ENCODE data around the gene OR2L8. TPM values are rescaled to one million over a fixed set of nuclear protein-coding genes. Genes with fewer than 3 reads are reported as not detected.

The OR2L8 gene
- not detected for total RNA-seq
- long read RNA-seq: 0 reads

- Histone ChIP-seq H3K4me1 (no peaks in the 10 kb centered on the region), H3K4me3 (no peak within 1 kb of the TSS), H3K27ac (no peak within 1 kb of the TSS), H3K36me3 (no peaks in the 10 kb centered on the region), H3K27me3 (no peaks in the 10 kb centered on the region), H3K9me3 (no peaks in the 10 kb centered on the region)
- no peak for DNase-seq
- intact Hi-C loops (cut with DNase I): no loop called here
- TF ChIP-seq CTCF (IDR thresholded peaks at IDR 0.05) (no peak), POLR2A (IDR thresholded peaks at IDR 0.05) (no peak)
- ATAC-seq: no peak
- WGBS (ENCODE audit: insufficient coverage, low coverage, low lambda C conversion rate, missing lambda C conversion rate): 62% methylated on average over 3 of the region's 3 CpGs
Measured at GRCh38 chr1:247948558-247948957, at the start of gene OR2L8. TSS of gene OR2L8 (plus strand) at chr1:247948858. CDS start at chr1:247948858, 0 bp downstream.

- Histone ChIP-seq H3K27ac (no peak overlapping the region), H3K4me1 (no peaks in the 10 kb centered on the region), H3K4me3 (no peak overlapping the region), H3K9me3 (no peaks in the 10 kb centered on the region), H3K27me3 (no peaks in the 10 kb centered on the region), H3K36me3 (no peaks in the 10 kb centered on the region)
- no peak for ATAC-seq
- TF ChIP-seq POLR2A (IDR thresholded peaks at IDR 0.05): no peak
- TF ChIP-seq CTCF (IDR thresholded peaks at IDR 0.05): no peak
- no peak for DNase-seq
- intact Hi-C loops (cut with DNase I): no loop called here
- 65% methylated on average over 6 of the region's 6 CpGs for WGBS (ENCODE audit: insufficient coverage, low coverage, low lambda C conversion rate, missing lambda C conversion rate)
Measured at GRCh38 chr1:247904122-247904521, 44.5 kb upstream of the OR2L8 start.

GRCh38 chr1:247905181-247905580, 43.5 kb upstream of the OR2L8 start:
- H3K4me3 ChIP-seq: no peak overlapping the region
- DNase-seq: no peak
- no peaks in the 10 kb centered on the region for H3K9me3 ChIP-seq
- H3K36me3 ChIP-seq: no peaks in the 10 kb centered on the region
- intact Hi-C loops (cut with DNase I): no loop called here
- ATAC-seq: no peak
- TF ChIP-seq CTCF (IDR thresholded peaks at IDR 0.05): no peak
- TF ChIP-seq POLR2A (IDR thresholded peaks at IDR 0.05): no peak
- no peak overlapping the region for H3K27ac ChIP-seq
- H3K4me1 ChIP-seq: no peaks in the 10 kb centered on the region
- no peaks in the 10 kb centered on the region for H3K27me3 ChIP-seq
- 75% methylated on average over 5 of the region's 13 CpGs for WGBS (ENCODE audit: insufficient coverage, low coverage, low lambda C conversion rate, missing lambda C conversion rate)

- Histone ChIP-seq H3K9me3 (no peaks in the 10 kb centered on the region), H3K27ac (no peak overlapping the region), H3K4me1 (no peaks in the 10 kb centered on the region), H3K36me3 (no peaks in the 10 kb centered on the region), H3K27me3 (no peaks in the 10 kb centered on the region), H3K4me3 (no peak overlapping the region)
- ATAC-seq: no peak
- TF ChIP-seq CTCF (IDR thresholded peaks at IDR 0.05) (no peak), POLR2A (IDR thresholded peaks at IDR 0.05) (no peak)
- no peak for DNase-seq
- intact Hi-C loops (cut with DNase I): no loop called here
- WGBS (ENCODE audit: insufficient coverage, low coverage, low lambda C conversion rate, missing lambda C conversion rate): 34% methylated on average over 8 of the region's 9 CpGs
Measured at GRCh38 chr1:247905910-247906503, 42.7 kb upstream of the OR2L8 start.
